Left hindlimb (tissue), 1 donor: ENCODE measurements around the gene FGGY.

Experiments
- DNase-seq: peaks from one replicate; pipeline ENCODE4 v3.0.0-alpha.2; 2018

Gene FGGY

GRCh38 chr1:59669752-59670312, 372.9 kb downstream of the FGGY start:
- DNase-seq: peak; percentile 45

GRCh38 chr1:59670662-59671061, 373.8 kb downstream of the FGGY start:
- no peak for DNase-seq

DNA sequence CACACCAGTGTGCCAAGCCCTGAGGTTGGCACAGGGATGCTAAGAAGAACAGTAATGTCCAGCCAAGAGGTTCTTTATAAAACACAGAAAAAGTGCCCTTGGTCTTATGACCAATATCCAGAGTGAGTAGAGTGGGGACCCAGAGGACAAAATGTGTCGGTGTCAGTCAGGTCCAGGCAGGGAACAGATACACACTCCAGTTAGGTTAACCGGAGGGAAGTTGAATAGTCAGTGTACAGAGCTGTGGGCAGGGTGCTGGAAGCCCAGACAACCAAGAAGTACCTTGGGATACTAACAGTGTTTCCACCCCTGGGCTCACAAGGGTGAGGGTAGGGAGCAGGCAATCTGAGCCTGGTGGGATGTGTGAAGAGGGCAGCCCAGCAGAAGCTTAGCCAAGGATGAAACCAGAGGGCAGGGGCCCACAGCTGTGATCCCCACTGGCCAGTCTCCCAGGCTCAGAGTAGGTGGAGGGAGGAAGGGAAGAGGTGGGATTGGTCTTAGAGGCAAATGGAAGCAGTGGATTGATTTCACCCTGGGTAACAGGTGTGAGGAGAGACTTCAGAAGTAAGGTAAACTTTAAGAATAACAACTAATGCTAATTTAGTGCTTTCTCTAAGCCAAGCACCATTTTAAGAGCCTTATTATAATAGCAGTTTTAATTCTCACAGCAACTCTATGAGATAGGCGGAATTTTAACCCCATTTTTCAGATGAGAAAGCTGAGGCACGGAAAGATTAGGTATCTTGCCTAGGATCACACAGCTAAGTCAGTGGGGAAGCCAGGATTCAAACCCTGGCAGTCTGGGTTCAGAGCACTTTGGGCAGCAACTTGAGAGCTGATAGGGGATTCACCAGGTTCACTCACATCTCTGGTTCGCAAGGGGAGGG, 374.4 kb downstream of the FGGY start:
- DNase-seq: no peak

DNA sequence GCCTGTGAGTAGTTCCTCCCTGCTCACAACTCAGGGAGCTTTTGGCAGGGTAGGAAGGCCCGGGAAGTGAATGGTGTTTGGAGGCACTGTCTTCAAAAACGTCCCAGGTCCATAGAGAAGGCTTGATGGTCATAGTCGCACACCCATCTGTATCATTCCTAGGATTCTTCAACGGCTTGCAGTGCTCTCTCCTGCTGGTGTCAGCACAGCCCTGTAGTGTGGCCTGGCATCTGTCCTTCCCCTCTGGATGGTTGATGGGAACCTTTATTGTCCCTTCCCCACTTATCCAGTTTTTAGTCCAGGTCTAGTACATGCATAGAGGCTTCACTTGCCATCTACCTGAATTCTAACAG, 375.0 kb downstream of the FGGY start:
- DNase-seq: no peak

DNA sequence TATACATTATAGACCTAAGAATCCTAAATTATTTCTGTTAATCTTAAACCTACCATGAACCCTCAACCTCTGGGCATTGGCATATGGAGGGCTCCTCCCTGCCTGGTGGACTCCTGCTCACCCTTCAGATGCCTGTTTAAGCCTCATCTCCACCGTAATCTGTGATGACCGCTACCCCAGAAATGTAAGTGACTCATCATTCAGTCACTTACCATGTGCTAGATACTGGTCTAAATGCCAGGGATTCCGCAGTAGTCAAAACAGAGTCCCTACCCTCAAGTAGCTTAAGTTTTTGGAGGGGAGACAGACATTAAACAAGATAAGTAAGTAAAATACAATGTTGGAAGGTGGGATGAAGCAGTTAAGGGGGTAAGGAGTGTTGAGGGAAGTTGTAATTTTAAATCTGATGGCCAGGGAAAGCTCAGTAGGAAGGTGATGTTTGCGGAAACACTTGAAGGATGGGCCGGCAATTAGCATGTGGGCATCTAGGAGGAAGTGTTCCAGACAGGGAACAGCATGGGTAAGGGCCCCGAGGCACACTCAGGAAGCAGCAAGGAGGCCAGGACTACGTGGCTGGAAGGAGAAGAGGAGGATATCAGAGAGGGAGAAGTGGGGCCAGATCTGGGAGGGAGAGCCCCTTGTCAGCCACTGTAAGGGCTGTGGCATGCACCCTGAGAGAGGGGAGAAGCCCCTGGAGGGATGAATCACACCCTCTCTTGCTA, 376.1 kb downstream of the FGGY start:
- DNase-seq: no peak

- DNase-seq: no peak
Observed at GRCh38 chr1:59673573-59674450, 376.9 kb downstream of the FGGY start.

- no peak for DNase-seq
Observed at GRCh38 chr1:59674595-59674994, 377.7 kb downstream of the FGGY start.

GRCh38 chr1:59675936-59676335, 379.0 kb downstream of the FGGY start:
- DNase-seq: no peak

- no peak for DNase-seq
Observed at GRCh38 chr1:59678040-59678439, 381.1 kb downstream of the FGGY start.

- no peak for DNase-seq
Observed at GRCh38 chr1:59678493-59679228, 381.8 kb downstream of the FGGY start.

GRCh38 chr1:59680044-59680443, 383.1 kb downstream of the FGGY start:
- no peak for DNase-seq

DNA sequence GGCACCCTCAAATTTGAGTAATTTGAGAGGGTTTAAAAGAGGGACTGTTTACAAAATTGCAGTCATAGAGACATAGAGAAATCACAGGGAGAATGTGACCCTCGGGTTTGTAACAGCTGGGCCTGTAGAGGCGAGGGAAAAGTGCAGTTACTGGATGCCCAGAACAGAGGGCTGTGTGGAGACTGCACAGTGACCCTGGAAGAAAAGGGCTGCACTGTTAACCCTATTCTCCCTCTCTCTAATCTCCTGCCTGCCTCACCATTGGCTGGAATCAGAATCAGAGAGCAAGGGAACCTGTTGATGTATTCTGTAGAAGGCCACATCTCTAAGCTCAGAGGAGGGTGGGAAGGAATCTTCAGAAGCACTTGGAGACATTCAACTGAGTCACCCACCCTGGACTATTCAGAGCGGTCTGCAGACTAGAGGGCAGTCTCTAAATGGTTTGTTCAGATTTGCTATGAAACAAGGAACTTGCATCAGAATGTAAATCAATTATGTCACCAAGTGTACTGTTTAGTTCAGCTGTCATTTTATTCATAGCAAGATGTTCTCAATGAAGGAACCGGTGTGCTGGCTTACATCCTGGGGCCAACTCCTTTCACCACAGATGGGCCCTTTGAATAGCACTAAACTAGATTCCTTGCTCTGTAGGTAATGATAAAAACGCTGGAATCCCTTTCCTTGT, 385.6 kb downstream of the FGGY start:
- no peak for DNase-seq

DNA sequence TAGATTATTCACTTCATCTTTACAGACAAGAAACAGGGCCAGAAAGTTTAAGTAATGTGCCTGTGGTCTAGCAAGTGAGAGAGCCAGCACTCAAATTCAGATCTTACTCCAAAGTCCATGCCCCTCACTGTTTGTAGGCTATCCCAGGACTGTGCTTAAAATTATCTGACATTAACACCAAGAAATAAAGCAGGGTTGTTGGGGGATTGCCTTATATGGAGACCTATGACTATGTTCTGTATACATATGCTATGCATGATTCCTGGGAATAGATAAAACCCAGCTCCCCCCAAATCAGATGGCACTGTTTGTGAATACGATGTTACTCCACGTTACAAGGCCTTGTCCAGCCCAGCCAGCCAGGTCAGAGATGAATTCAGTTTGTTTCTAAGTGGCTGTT, 386.3 kb downstream of the FGGY start:
- no peak for DNase-seq

- no peak for DNase-seq
Observed at GRCh38 chr1:59684698-59685097, 387.8 kb downstream of the FGGY start.

DNA sequence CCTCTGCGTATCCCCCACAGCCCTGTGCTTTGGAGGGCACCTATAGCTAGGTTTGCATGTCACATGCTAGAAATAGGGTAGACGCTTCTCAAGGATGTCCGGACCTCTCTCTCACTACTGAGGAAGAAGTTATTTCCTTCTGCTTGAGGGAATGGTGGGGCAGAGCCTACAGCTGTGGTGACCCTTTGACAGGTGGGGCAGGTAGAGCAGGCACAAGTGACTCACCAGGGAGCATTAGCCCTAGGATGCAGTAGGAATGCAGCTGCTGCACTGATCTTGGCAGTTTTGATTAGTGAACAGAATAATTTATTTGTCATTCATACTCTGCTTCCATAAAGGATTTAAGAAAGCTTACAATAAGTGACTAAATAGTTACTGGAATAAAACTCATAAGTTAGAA, 388.2 kb downstream of the FGGY start:
- no peak for DNase-seq

DNA sequence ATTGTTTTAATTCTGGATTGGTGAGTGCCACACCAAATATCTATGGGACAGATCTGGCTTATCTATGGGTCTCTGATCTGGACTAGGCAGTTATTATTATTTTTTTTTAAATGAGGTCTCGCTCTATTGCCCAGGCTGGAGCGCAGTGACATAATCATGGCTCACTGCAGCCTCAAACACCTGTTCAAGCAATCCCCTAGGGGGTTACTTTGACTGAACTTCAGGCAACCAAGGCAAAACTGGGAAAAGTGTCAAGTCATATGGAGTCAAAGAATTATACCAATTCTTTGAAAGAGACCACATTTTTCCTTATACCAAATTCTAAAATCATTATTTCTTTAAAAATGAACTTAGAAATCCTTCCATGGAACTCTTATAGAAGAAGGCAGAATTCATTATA, 388.8 kb downstream of the FGGY start:
- DNase-seq: no peak

GRCh38 chr1:59686170-59686569, 389.3 kb downstream of the FGGY start:
- DNase-seq: no peak

DNA sequence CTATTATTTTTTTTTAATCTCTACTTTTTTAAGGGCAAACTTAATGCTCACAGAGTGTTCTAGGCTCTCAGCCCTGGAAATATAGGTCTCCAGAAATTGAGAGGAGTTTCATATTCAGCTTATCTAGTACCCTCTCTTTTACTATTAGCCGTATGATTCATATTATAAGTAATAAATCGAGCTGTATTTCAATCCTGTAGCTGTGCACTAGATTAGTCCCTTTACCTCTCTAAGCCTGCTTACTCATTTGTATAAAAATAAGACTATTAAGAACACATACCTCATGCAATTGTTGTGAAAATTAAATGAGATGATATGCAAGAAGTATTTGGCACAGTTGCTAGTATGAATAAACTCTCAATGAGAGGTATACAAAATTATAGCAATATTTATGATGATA, 389.7 kb downstream of the FGGY start:
- DNase-seq: no peak

- DNase-seq: no peak
Observed at GRCh38 chr1:59687081-59687480, 390.2 kb downstream of the FGGY start.

DNA sequence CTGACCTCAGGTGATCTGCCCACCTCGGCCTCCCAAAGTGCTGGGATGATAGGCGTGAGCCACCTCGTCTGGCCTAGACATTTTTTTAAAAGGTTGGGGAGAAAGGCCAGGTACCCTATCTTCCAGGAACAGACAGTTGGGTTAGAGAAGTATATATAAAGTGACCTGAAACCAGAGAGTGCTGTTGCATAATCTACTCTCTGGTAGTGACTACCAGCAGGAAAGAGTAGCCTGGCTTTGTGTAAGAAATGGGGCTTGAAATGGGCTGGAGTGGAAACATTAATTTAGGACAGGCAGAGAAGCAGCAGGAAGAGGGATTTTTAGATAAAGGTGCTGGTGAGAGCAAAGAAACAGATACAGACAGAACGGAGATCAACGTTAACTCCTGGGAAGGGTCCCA, 392.1 kb downstream of the FGGY start:
- DNase-seq: no peak

- no peak for DNase-seq
Observed at GRCh38 chr1:59689730-59690129, 392.8 kb downstream of the FGGY start.
